Prostate gland (tissue), 2 donors: ENCODE measurements around the gene ACOX3. TPM values are rescaled to one million over a fixed set of nuclear protein-coding genes. Genes with fewer than 3 reads are reported as not detected.

Experiments
- DNase-seq: peaks from one replicate; pipeline ENCODE4 v3.0.0-alpha.2; 2019; ENCODE audit warnings: low spot score
- H3K27ac ChIP-seq, 2 donors: fragments of 200-600 bp; sonication (generic); 2 replicates each; pipeline ENCODE4 v1.5.1; 2017 to 2019
- H3K27me3 ChIP-seq: fragments of 200-600 bp; sonication (generic); replicated peaks from 2 replicates; pipeline ENCODE4 v1.5.1; 2019; ENCODE audit not compliant: insufficient read depth
- H3K36me3 ChIP-seq, 2 donors: fragments of 200-600 bp; sonication (generic); 1 replicate in 1 of 2; 2 replicates in 1 of 2; pipeline versions ENCODE4 v1.5.1 to v1.8.1; 2017 to 2019
- H3K4me1 ChIP-seq: fragments of 200-600 bp; sonication (generic); replicated peaks from 2 replicates; pipeline ENCODE4 v1.5.1; 2019
- H3K4me3 ChIP-seq, 2 donors: fragments of 200-600 bp; sonication (generic); 2 replicates each; pipeline ENCODE4 v1.5.1; 2017 to 2019
- H3K9me3 ChIP-seq: fragments of 200-600 bp; sonication (generic); 2 replicates; pipeline ENCODE4 v1.5.1; 2017
- POLR2A ChIP-seq: fragments of 450-650 bp; IDR thresholded peaks from one replicate; pipeline ENCODE4 v1.6.1; 2016; ENCODE audit warnings: antibody characterized with exemption, mild to moderate bottlenecking
- POLR2AphosphoS5 ChIP-seq: sonication (generic); formaldehyde crosslinking; IDR thresholded peaks from one replicate; pipeline ENCODE4 v1.6.1; 2017; ENCODE audit warnings: antibody characterized with exemption
- WGBS: methylation state at CpG from one replicate; pipeline ENCODE4 v1.1.5; 2018; 5-methylcytosine and 5-hydroxymethylcytosine counted together
- intact Hi-C: fragments of 100-400 bp; cut with DNase I; formaldehyde crosslinking; loops from one replicate; pipeline ENCODE4 v1.14.2; 2022
- total RNA-seq, 2 donors: library from RNA; depleted of rRNA; stranded (reverse); fragments of >200 nt; gene quantifications; one replicate each; pipeline ENCODE4 v1.1.0, GENCODE V29; 2016
- TF ChIP-seq, protein P1 (sequence below), 4 experiments: fragments of 200-600 bp in 2 of 4; fragments of 450-650 bp in 2 of 4; sonication (generic) in 2 of 4; IDR thresholded peaks; 1 replicate in 3 of 4; 2 replicates in 1 of 4; pipeline ENCODE4 v1.5.1; 2016 to 2019; ENCODE audit warnings: antibody characterized with exemption in 4 of 4, mild to moderate bottlenecking in 2 of 4, moderate library complexity in 2 of 4

ACOX3 gene
- total RNA-seq, 2 donors from 2014 or later: 65.7 to 75.4 TPM

DNA sequence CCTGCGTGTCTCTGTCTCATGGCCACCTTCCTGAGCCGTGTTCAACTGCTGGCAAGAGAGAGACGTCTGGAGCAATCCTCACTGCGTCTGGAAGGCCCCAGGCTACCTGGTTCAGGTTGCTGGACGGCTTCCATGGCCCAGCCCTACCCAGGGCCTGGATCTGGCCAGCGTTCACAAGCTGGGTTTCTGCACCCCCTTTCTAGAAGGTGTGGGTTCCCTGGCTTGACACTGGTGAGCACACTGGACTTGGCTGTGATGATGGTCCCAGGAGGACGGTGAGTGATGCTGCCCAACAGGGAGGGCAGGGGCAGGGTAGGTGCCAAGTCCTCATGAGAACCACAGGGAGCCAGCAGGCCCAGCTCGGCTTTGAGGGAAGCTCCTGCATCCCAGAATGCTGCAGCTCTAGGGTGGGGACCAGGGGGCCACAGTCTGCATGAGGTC is 107.6 kb downstream of the ACOX3 start:
- intact Hi-C loops: no loop called here

DNA sequence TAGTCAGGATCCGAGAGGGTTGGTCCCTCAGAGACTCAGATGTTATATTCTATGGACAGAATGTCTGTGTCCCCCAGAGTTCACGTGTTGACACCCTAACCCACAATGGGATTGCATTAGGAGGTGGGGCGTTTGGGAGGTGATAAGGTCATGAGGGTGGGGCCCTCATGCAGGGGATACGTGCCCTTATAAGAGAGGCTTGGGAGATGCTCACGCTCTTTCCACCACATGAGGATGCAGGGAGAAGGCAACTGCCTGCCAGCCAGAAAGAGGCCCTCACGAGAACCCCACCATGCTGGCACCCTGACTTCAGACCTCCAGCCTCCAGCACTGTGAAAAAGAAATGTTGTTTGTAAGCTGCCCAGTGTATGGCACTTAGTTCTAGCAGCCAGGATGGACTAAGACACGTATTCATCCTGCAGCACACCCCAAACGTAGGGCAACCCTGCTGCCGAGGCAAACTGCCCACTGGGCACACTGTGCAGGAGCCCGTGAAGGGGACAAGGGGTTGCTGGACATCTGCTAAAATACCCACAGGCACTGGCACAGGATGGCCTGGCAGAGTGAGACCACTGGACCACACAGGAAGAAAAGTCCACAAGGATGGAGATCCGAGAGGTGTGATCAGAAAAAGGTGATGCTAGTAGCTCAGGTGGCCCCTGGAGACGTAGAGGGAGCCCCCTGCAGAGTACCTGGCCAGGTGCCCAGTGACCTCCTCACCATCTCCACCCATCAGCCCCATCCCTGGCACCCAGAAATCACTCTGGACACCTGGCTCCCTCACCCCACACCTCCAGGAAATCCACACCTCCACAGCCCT is 108.3 kb downstream of the ACOX3 start:
- 92% methylated on average over 12 of the region's 12 CpGs for WGBS
- Histone ChIP-seq H3K27me3 (no peaks in the 10 kb centered on the region), H3K27ac (no peak overlapping the region), H3K4me1 (peaks cover 6% of the 10 kb centered on the region), H3K9me3 (no peaks in the 10 kb centered on the region), H3K4me3 (no peak overlapping the region), H3K36me3 (no peaks in the 10 kb centered on the region)
- no peak for DNase-seq
- TF ChIP-seq POLR2AphosphoS5 (no peak), POLR2A (no peak)
- TF ChIP-seq, protein P1, sequence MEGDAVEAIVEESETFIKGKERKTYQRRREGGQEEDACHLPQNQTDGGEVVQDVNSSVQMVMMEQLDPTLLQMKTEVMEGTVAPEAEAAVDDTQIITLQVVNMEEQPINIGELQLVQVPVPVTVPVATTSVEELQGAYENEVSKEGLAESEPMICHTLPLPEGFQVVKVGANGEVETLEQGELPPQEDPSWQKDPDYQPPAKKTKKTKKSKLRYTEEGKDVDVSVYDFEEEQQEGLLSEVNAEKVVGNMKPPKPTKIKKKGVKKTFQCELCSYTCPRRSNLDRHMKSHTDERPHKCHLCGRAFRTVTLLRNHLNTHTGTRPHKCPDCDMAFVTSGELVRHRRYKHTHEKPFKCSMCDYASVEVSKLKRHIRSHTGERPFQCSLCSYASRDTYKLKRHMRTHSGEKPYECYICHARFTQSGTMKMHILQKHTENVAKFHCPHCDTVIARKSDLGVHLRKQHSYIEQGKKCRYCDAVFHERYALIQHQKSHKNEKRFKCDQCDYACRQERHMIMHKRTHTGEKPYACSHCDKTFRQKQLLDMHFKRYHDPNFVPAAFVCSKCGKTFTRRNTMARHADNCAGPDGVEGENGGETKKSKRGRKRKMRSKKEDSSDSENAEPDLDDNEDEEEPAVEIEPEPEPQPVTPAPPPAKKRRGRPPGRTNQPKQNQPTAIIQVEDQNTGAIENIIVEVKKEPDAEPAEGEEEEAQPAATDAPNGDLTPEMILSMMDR (IDR thresholded peaks at IDR 0.05): no peak
- intact Hi-C loops: no loop called here

More for the DNA sequence above, 107.6 kb downstream of the ACOX3 start:
- TF ChIP-seq POLR2A (no peak), POLR2AphosphoS5 (no peak)
- TF ChIP-seq, protein P1 (IDR thresholded peaks at IDR 0.05): no peak
- peak; percentile 57 for DNase-seq
- no peaks in the 10 kb centered on the region for H3K9me3 ChIP-seq
- peaks cover 6% of the 10 kb centered on the region for H3K4me1 ChIP-seq
- no peaks in the 10 kb centered on the region for H3K27me3 ChIP-seq
- no peak overlapping the region for H3K27ac ChIP-seq
- 61% methylated on average over 8 of the region's 8 CpGs for WGBS
- no peaks in the 10 kb centered on the region for H3K36me3 ChIP-seq
- H3K4me3 ChIP-seq: no peak overlapping the region

DNA sequence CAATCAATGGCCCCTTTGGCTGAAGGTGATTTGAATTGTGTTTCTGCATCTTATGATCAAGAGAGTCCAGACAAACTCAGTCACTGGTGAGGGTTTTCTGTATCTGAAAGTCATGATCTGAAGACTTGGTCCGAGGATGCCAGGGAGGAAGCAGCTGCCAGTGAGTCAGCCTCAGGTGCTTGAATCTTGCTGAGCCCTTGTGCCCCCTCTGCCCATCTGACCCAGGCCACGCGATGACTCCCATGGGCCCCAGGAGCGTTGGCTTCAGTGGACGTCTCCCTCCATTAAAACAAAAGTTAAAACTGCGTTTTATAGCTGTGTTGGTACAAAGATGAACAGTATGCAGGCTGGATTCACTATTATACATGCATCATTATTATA is 109.0 kb downstream of the ACOX3 start:
- intact Hi-C loops: no loop called here
- no peak overlapping the region for H3K4me3 ChIP-seq
- H3K27ac ChIP-seq: no peak overlapping the region
- DNase-seq: no peak
- 70% methylated on average over 6 of the region's 6 CpGs for WGBS
- H3K4me1 ChIP-seq: peaks cover 6% of the 10 kb centered on the region
- H3K27me3 ChIP-seq: no peaks in the 10 kb centered on the region
- H3K36me3 ChIP-seq: no peaks in the 10 kb centered on the region
- no peaks in the 10 kb centered on the region for H3K9me3 ChIP-seq
- no peak for TF ChIP-seq POLR2AphosphoS5
- TF ChIP-seq, protein P1 (IDR thresholded peaks at IDR 0.05): no peak
- no peak for TF ChIP-seq POLR2A

DNA sequence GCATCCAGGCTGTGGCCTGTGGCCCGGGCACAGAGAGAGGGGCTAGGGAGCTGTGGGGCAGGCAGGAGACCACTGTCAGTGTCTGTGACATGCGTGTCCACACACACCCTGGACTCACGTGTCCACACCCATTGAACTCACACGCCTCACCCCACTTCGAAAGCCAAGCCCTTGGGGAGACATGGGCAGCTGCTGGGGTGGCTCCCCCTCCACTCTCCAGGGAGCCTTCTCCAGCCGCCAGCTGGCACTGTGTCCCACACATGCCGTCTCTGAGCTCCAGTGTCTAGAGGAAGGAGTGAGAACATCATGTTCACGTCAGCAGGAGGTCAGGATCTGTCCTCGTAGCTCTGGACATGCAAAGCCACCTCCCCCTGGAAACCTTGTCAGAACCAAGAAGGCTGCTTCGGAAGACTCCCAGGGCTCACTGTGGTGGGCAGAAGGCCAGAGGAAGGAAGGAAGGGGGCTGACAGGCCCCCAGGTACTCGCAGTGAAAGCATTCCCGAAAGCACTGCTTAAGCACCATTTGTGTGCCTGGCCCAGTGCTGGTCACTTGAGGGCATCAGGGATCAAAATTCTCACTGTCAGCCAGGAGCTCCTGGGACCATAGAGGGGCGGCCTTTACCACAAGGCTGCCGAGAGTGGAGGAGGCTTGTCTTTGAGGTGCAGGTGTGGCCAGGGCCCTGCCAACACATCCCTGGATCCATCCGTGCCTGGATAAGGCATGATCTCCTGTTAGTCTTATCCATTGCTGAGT is 109.5 kb downstream of the ACOX3 start:
- 45% methylated on average over 11 of the region's 15 CpGs for WGBS
- intact Hi-C loops: no loop called here
- Histone ChIP-seq H3K27me3 (no peaks in the 10 kb centered on the region), H3K9me3 (no peaks in the 10 kb centered on the region), H3K27ac (peak overlapping the region in 1 of 2 donors; percentile 5), H3K4me1 (peaks cover 6% of the 10 kb centered on the region), H3K36me3 (no peaks in the 10 kb centered on the region), H3K4me3 (no peak overlapping the region)
- DNase-seq: no peak
- TF ChIP-seq, protein P1 (IDR thresholded peaks at IDR 0.05): no peak
- no peak for TF ChIP-seq POLR2A
- TF ChIP-seq POLR2AphosphoS5: peak; percentile 52
